Osteocyte (in vitro differentiated cells): Measurements from ENCODE around the gene INPP1. TPM values are rescaled to one million over a fixed set of nuclear protein-coding genes. Genes with fewer than 3 reads are reported as not detected.
"Not testable (repeated sequence)": the region's sequence is repeated elsewhere in the genome, so short reads cannot be mapped to it uniquely, and the experiment has no call there.

Experiments used
- DNase-seq: peaks from one replicate; pipeline ENCODE4 v3.0.0; 2021; ENCODE audit warnings: mixed read lengths; ENCODE audit not compliant: unreplicated experiment; ENCODE audit errors: extremely low spot score
- H3K27ac Mint-ChIP-seq: one replicate; pipeline ENCODE4 v1.8.0; 2021; ENCODE audit warnings: mild to moderate bottlenecking, mixed read lengths; ENCODE audit not compliant: unreplicated experiment
- H3K27me3 Mint-ChIP-seq: one replicate; pipeline ENCODE4 v1.8.0; 2021; ENCODE audit warnings: mixed read lengths; ENCODE audit not compliant: unreplicated experiment
- H3K36me3 Mint-ChIP-seq: one replicate; pipeline ENCODE4 v1.8.0; 2021; ENCODE audit warnings: mixed read lengths; ENCODE audit not compliant: unreplicated experiment
- H3K4me1 Mint-ChIP-seq: one replicate; pipeline ENCODE4 v1.8.0; 2021; ENCODE audit warnings: mixed read lengths; ENCODE audit not compliant: unreplicated experiment
- H3K4me3 Mint-ChIP-seq: one replicate; pipeline ENCODE4 v1.8.0; 2021; ENCODE audit warnings: mild to moderate bottlenecking, moderate library complexity, mixed read lengths; ENCODE audit not compliant: unreplicated experiment
- H3K9me3 Mint-ChIP-seq: one replicate; pipeline ENCODE4 v1.8.0; 2021; ENCODE audit warnings: mixed read lengths; ENCODE audit not compliant: unreplicated experiment
- CTCF ChIP-seq: fragments of 200-600 bp; sonication (generic); IDR thresholded peaks from 2 replicates; pipeline ENCODE4 v1.5.0; 2021; ENCODE audit warnings: antibody characterized with exemption, mild to moderate bottlenecking, moderate library complexity
- total RNA-seq: library from RNA; stranded (reverse); gene quantifications from 2 replicates; pipeline ENCODE4 v1.2.1, GENCODE V29; 2021

INPP1 gene
- total RNA-seq, 1 donor from 2014 or later: 17.3 TPM

- no peak for DNase-seq
- TF ChIP-seq CTCF: no peak
- H3K36me3 Mint-ChIP-seq: no peaks in the 10 kb centered on the region
- H3K4me1 Mint-ChIP-seq: no peaks in the 10 kb centered on the region
- H3K9me3 Mint-ChIP-seq: no peaks in the 10 kb centered on the region
- H3K27ac Mint-ChIP-seq: no peak overlapping the region
- peaks cover 10% of the 10 kb centered on the region for H3K27me3 Mint-ChIP-seq
- no peak overlapping the region for H3K4me3 Mint-ChIP-seq
These were observed 9.5 kb upstream of the INPP1 start for GRCh38 chr2:190333928-190334327.

GRCh38 chr2:190334479-190335224, 8.7 kb upstream of the INPP1 start:
- no peak for TF ChIP-seq CTCF
- Mint-ChIP-seq H3K4me3 (no peak overlapping the region), H3K36me3 (no peaks in the 10 kb centered on the region), H3K27ac (no peak overlapping the region), H3K9me3 (no peaks in the 10 kb centered on the region), H3K27me3 (peaks cover 9% of the 10 kb centered on the region), H3K4me1 (no peaks in the 10 kb centered on the region)
- no peak for DNase-seq

- TF ChIP-seq CTCF: no peak
- Mint-ChIP-seq H3K27ac (no peak overlapping the region), H3K36me3 (no peaks in the 10 kb centered on the region), H3K27me3 (peaks cover 4% of the 10 kb centered on the region), H3K4me1 (no peaks in the 10 kb centered on the region), H3K9me3 (no peaks in the 10 kb centered on the region), H3K4me3 (no peak overlapping the region)
- DNase-seq: no peak
These were observed 8.2 kb upstream of the INPP1 start for GRCh38 chr2:190335225-190335559.

- H3K36me3 Mint-ChIP-seq, DNase-seq, H3K4me3 Mint-ChIP-seq, H3K27ac Mint-ChIP-seq, H3K27me3 Mint-ChIP-seq, H3K9me3 Mint-ChIP-seq, H3K4me1 Mint-ChIP-seq: not testable (repeated sequence)
These were observed 7.8 kb upstream of the INPP1 start for GRCh38 chr2:190335584-190335983.

GRCh38 chr2:190336420-190336819, 7.0 kb upstream of the INPP1 start:
- no peak for DNase-seq
- TF ChIP-seq CTCF: no peak
- Mint-ChIP-seq H3K27me3 (no peaks in the 10 kb centered on the region), H3K27ac (no peak overlapping the region), H3K36me3 (no peaks in the 10 kb centered on the region), H3K9me3 (no peaks in the 10 kb centered on the region), H3K4me1 (no peaks in the 10 kb centered on the region), H3K4me3 (no peak overlapping the region)

GRCh38 chr2:190338453-190338852, 4.9 kb upstream of the INPP1 start:
- Mint-ChIP-seq H3K4me3 (no peak overlapping the region), H3K4me1 (peaks cover 10% of the 10 kb centered on the region), H3K27me3 (no peaks in the 10 kb centered on the region), H3K9me3 (no peaks in the 10 kb centered on the region), H3K36me3 (no peaks in the 10 kb centered on the region), H3K27ac (no peak overlapping the region)
- TF ChIP-seq CTCF: peak; percentile 11
- DNase-seq: no peak
